ENCODE results near the gene MRC1. TPM values are rescaled to one million over a fixed set of nuclear protein-coding genes. Genes with fewer than 3 reads are reported as not detected.

The MRC1 gene
- total and polyA plus RNA-seq, 2 of the 13 experiments (the other 11 are each of a cell fraction or from before 2014, with no cell fraction given) = not detected

DNA sequence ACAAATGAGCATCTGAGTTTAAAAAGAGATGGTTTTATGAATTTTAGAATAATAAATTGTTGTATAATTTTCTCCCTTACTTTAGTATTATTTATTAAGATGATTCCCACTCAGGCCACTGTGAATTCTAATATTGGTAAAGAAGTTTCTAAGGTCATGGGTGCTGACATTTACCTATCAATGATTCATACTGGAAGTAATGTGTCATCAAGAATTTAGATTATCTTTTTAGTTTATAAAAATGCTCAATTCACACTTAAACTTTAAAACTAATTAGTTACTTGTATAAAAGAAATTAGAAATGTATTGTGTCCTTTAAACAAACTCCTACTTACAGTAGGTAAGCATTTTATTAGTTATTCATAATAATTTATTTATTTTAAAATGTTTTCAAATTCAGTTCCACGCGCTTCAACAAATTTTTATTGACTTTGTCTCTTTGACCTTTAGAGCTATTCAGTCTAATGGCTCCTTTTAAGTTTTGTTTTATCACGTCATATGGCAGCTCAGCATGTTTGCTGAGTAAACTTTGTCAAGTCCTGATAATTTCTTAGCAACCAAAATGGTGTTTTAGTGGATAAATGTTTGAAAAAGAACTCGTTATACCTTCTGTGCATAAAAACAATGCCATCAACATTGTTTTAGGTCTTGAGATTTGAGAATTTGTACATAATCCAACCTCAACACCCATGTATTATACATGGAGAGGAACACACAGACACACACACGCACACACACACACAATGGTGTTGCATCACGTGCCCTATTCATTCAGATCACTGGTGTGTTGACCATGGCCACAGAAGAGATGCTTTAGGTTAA, 15.1 kb upstream of the MRC1 start (continued):
- TF ChIP-seq NR2F1 (CRISPR knock-in tag; IDR thresholded peaks at IDR 0.05) = peak in 1 of 2 experiments; percentile 88; a peak in 2 of 4 replicates
- TF ChIP-seq GLMP (CRISPR knock-in tag; IDR thresholded peaks at IDR 0.05; ENCODE audit: borderline replicate concordance) = no peak
- TF ChIP-seq CEBPB (IDR thresholded peaks at IDR 0.05; ENCODE audit: borderline replicate concordance, low read depth, low read length) = peak; percentile 36; the same call in 1 of the 2 replicates
- no peak for TF ChIP-seq ZNF205 (CRISPR knock-in tag; IDR thresholded peaks at IDR 0.05)
- TF ChIP-seq ZNF562 (CRISPR knock-in tag; IDR thresholded peaks at IDR 0.05; ENCODE audit: borderline replicate concordance) = no peak
- TF ChIP-seq, protein P1, sequence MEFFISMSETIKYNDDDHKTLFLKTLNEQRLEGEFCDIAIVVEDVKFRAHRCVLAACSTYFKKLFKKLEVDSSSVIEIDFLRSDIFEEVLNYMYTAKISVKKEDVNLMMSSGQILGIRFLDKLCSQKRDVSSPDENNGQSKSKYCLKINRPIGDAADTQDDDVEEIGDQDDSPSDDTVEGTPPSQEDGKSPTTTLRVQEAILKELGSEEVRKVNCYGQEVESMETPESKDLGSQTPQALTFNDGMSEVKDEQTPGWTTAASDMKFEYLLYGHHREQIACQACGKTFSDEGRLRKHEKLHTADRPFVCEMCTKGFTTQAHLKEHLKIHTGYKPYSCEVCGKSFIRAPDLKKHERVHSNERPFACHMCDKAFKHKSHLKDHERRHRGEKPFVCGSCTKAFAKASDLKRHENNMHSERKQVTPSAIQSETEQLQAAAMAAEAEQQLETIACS (CRISPR knock-in tag; IDR thresholded peaks at IDR 0.05) = no peak
- TF ChIP-seq, protein P2, sequence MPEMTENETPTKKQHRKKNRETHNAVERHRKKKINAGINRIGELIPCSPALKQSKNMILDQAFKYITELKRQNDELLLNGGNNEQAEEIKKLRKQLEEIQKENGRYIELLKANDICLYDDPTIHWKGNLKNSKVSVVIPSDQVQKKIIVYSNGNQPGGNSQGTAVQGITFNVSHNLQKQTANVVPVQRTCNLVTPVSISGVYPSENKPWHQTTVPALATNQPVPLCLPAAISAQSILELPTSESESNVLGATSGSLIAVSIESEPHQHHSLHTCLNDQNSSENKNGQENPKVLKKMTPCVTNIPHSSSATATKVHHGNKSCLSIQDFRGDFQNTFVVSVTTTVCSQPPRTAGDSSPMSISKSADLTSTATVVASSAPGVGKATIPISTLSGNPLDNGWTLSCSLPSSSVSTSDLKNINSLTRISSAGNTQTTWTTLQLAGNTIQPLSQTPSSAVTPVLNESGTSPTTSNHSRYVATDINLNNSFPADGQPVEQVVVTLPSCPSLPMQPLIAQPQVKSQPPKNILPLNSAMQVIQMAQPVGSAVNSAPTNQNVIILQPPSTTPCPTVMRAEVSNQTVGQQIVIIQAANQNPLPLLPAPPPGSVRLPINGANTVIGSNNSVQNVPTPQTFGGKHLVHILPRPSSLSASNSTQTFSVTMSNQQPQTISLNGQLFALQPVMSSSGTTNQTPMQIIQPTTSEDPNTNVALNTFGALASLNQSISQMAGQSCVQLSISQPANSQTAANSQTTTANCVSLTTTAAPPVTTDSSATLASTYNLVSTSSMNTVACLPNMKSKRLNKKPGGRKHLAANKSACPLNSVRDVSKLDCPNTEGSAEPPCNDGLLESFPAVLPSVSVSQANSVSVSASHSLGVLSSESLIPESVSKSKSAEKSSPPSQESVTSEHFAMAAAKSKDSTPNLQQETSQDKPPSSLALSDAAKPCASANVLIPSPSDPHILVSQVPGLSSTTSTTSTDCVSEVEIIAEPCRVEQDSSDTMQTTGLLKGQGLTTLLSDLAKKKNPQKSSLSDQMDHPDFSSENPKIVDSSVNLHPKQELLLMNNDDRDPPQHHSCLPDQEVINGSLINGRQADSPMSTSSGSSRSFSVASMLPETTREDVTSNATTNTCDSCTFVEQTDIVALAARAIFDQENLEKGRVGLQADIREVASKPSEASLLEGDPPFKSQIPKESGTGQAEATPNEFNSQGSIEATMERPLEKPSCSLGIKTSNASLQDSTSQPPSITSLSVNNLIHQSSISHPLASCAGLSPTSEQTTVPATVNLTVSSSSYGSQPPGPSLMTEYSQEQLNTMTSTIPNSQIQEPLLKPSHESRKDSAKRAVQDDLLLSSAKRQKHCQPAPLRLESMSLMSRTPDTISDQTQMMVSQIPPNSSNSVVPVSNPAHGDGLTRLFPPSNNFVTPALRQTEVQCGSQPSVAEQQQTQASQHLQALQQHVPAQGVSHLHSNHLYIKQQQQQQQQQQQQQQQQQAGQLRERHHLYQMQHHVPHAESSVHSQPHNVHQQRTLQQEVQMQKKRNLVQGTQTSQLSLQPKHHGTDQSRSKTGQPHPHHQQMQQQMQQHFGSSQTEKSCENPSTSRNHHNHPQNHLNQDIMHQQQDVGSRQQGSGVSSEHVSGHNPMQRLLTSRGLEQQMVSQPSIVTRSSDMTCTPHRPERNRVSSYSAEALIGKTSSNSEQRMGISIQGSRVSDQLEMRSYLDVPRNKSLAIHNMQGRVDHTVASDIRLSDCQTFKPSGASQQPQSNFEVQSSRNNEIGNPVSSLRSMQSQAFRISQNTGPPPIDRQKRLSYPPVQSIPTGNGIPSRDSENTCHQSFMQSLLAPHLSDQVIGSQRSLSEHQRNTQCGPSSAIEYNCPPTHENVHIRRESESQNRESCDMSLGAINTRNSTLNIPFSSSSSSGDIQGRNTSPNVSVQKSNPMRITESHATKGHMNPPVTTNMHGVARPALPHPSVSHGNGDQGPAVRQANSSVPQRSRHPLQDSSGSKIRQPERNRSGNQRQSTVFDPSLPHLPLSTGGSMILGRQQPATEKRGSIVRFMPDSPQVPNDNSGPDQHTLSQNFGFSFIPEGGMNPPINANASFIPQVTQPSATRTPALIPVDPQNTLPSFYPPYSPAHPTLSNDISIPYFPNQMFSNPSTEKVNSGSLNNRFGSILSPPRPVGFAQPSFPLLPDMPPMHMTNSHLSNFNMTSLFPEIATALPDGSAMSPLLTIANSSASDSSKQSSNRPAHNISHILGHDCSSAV (CRISPR knock-in tag; IDR thresholded peaks at IDR 0.05; ENCODE audit: borderline replicate concordance) = no peak
- TF ChIP-seq SAFB2 (CRISPR knock-in tag; IDR thresholded peaks at IDR 0.05; ENCODE audit: borderline replicate concordance, low read depth) = no peak
- TF ChIP-seq KLF13 (CRISPR knock-in tag; IDR thresholded peaks at IDR 0.05) = no peak
- no peak for TF ChIP-seq ZBTB25 (CRISPR knock-in tag; IDR thresholded peaks at IDR 0.05)
- peak; percentile 57; the same call in 1 of the 2 replicates for TF ChIP-seq TCF7L2 (IDR thresholded peaks at IDR 0.05; ENCODE audit: low read depth, low read length)
- no peak for TF ChIP-seq HDAC2 (CRISPR knock-in tag; IDR thresholded peaks at IDR 0.05)

Measured in HepG2 (cell line).